GM12878 (cell line): ENCODE measurements around the gene SEC31A. TPM values are rescaled to one million over a fixed set of nuclear protein-coding genes. Genes with fewer than 3 reads are reported as not detected.

Experiments
- ASH2L ChIP-seq: fragments of 300-600, 200-600 bp; sonication (generic); IDR thresholded peaks from 2 replicates; pipeline ENCODE4 v1.6.1; 2017; ENCODE audit warnings: low read depth, mild to moderate bottlenecking, borderline replicate concordance
- ATF2 ChIP-seq: IDR thresholded peaks from 2 replicates; pipeline ENCODE4 v1.6.1; 2012; ENCODE audit warnings: low read length, inconsistent platforms
- KAT2A ChIP-seq: conservative IDR thresholded peaks from 2 replicates; pipeline ENCODE4 v1.6.1; 2011; ENCODE audit warnings: low read depth, low read length; ENCODE audit not compliant: control insufficient read depth
- MTA3 ChIP-seq: IDR thresholded peaks from 2 replicates; pipeline ENCODE4 v1.6.1; 2012; ENCODE audit warnings: low read length, inconsistent platforms, borderline replicate concordance
- SIX5 ChIP-seq: IDR thresholded peaks from 2 replicates; pipeline ENCODE4 v1.6.1; 2011; ENCODE audit warnings: mild to moderate bottlenecking, low read depth, low read length, moderate library complexity; ENCODE audit not compliant: severe bottlenecking
- SUPT20H ChIP-seq: IDR thresholded peaks from 2 replicates; pipeline ENCODE4 v1.6.1; 2011; ENCODE audit warnings: low read depth, mild to moderate bottlenecking, low read length, moderate library complexity, borderline replicate concordance; ENCODE audit not compliant: control insufficient read depth
- ZBTB40 ChIP-seq: fragments of 450-650 bp; IDR thresholded peaks from 2 replicates; pipeline ENCODE4 v1.6.1; 2016; ENCODE audit warnings: mild to moderate bottlenecking, moderate library complexity, borderline replicate concordance
- polyA plus RNA-seq, 11 experiments: library from polyadenylated mRNA; depleted of rRNA in 4 of 11; unstranded in 6 of 11; stranded (reverse) in 5 of 11; fragments of >200 nt; fragmentation: Nextera tagmentation in 4 of 11; fragmentation: Illumina TruSeq in 1 of 11; extraction: Ambion mirVana in 4 of 11; extraction: Trizol in 1 of 11; gene quantifications; 1 replicate in 1 of 11; 2 replicates in 10 of 11; pipeline versions ENCODE4 v1.2.1 to v1.2.3, GENCODE V29; 2011 to 2016; ENCODE audit warnings: inconsistent platforms in 2 of 11, missing spikeins in 2 of 11, low read depth in 1 of 11
- total RNA-seq, 4 experiments: library from RNA; depleted of rRNA in 3 of 4; stranded (reverse); fragments of >200 nt in 3 of 4; fragmentation: Illumina TruSeq in 1 of 4; extraction: Trizol in 1 of 4; gene quantifications; 2 replicates each; pipeline versions ENCODE4 v1.2.1 to v1.2.3, GENCODE V29; 2013 to 2021

SEC31A gene
- total and polyA plus RNA-seq, 10 of the 15 experiments (the other 5 are each of a cell fraction or from before 2014, with no cell fraction given), result 74.6 to 171 (median 129) TPM

- TF ChIP-seq MTA3 (no peak), SUPT20H (no peak), ASH2L (no peak), KAT2A (no peak), ZBTB40 (no peak), ATF2 (no peak), SIX5 (no peak)
Observed at GRCh38 chr4:82785611-82786400, 105.1 kb downstream of the SEC31A start (continued).
